AG09309 (cell line): ENCODE results near the gene BRD7.

Source experiments
- DNase-seq: peaks from one replicate; pipeline ENCODE4 v3.0.0-alpha.2; 2010; ENCODE audit warnings: low read depth
- H3K4me3 ChIP-seq: 2 replicates; pipeline ENCODE4 v1.5.1; 2011; ENCODE audit warnings: mild to moderate bottlenecking, low read depth, low read length, moderate library complexity; ENCODE audit not compliant: control insufficient read depth
- CTCF ChIP-seq: IDR thresholded peaks from 2 replicates; pipeline ENCODE4 v1.5.1; 2011; ENCODE audit warnings: mild to moderate bottlenecking, low read depth, low read length, inconsistent platforms; ENCODE audit not compliant: insufficient read depth, control insufficient read depth; ENCODE audit errors: missing control alignments

Gene BRD7

GRCh38 chr16:50305441-50306061, 63.2 kb downstream of the BRD7 start:
- no peak overlapping the region for H3K4me3 ChIP-seq
- DNase-seq, result no peak
- no peak for TF ChIP-seq CTCF

GRCh38 chr16:50304467-50305440, 64.0 kb downstream of the BRD7 start:
- no peak overlapping the region for H3K4me3 ChIP-seq
- no peak for DNase-seq
- TF ChIP-seq CTCF, result no peak

- DNase-seq, result no peak
- TF ChIP-seq CTCF, result no peak
- no peak overlapping the region for H3K4me3 ChIP-seq
These were observed 65.0 kb downstream of the BRD7 start for GRCh38 chr16:50303605-50304466.

DNA sequence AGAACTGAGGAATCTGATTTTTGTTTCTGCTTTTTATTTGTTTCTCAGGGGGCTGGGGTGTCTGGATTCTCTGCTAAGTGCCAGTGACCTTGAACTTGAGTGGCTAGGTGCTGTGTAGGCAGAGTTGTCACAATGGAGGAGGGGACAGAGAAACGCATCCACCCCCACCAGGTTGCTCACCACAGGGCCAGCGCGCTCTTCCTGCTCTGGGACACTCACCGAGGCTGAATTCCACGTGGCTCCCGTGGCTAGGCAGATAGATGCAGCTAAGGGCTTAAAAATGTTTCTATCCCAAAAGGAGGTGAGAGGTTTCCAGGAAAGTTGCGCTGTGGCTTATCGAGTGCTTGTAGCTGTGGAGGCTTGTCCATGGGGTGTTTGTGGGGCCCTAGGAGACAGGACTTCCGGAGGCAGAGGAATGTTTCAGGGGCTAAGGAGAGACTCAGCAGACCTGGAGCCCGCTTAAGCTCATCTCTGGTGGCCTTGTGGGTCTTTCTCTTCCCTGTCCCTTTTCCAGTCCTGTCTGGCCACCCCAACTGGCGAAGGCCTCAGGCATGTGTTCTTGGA, 65.7 kb downstream of the BRD7 start:
- no peak overlapping the region for H3K4me3 ChIP-seq
- no peak for TF ChIP-seq CTCF
- DNase-seq, result no peak

DNA sequence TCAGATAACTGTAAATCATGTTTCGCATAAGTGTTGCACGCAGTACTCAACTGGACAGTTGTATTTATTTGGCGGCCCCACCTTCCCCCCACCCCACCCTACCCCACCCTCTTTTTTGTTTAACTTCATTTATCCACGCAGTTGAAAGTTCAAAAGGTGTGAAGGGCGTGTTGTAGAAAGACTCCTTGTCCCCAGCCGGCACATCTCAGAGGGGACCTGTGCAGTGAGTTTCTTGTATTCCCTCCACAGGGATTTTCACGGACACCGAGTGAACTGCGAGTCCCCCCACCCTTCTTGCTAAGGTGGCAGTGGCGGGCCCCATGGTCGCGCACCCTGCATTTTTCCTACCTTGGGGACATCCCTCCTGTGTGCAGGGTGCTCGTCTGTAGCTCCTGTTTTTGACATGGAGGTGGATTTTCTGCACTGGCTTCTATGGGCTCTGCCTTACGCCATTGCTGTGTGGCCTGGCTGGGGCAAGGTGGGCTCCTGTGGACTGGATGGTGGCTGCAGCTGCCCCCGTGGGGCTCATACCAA, 66.2 kb downstream of the BRD7 start:
- no peak for TF ChIP-seq CTCF
- no peak for DNase-seq
- no peak overlapping the region for H3K4me3 ChIP-seq
